GM18499 (cell line): ENCODE data around the gene NAT16.

Experiments used
- ATAC-seq: cut with Tn5 transposase; IDR thresholded peaks from one replicate; pipeline ENCODE4 v1.9.1; 2021; ENCODE audit warnings: moderate number of reproducible peaks; ENCODE audit not compliant: insufficient read depth, unreplicated experiment

The NAT16 gene

GRCh38 chr7:101172854-101173751 is 7.0 kb downstream of the NAT16 start:
- ATAC-seq = no peak

- ATAC-seq = no peak
Measured at GRCh38 chr7:101172005-101172853, 7.9 kb downstream of the NAT16 start.

- ATAC-seq = no peak
Measured at GRCh38 chr7:101171442-101171837, 8.7 kb downstream of the NAT16 start.

GRCh38 chr7:101170617-101171441 is 9.3 kb downstream of the NAT16 start:
- ATAC-seq = no peak

GRCh38 chr7:101169838-101170551 is 10.1 kb downstream of the NAT16 start:
- no peak for ATAC-seq

- no peak for ATAC-seq
Measured at GRCh38 chr7:101169110-101169837, 10.8 kb downstream of the NAT16 start.

- ATAC-seq = no peak
Measured at GRCh38 chr7:101168412-101169049, 11.6 kb downstream of the NAT16 start.

- ATAC-seq = no peak
Measured at GRCh38 chr7:101167645-101168411, 12.3 kb downstream of the NAT16 start.

GRCh38 chr7:101166909-101167644 is 13.0 kb downstream of the NAT16 start:
- no peak for ATAC-seq

- no peak for ATAC-seq
Measured at GRCh38 chr7:101166648-101166908, 13.5 kb downstream of the NAT16 start.

- no peak for ATAC-seq
Measured at GRCh38 chr7:101165958-101166647, 14.0 kb downstream of the NAT16 start.

GRCh38 chr7:101165075-101165957 is 14.8 kb downstream of the NAT16 start, which contains the start of gene VGF:
VGF (minus strand) TSS chr7:101165569; CDS start chr7:101164843, 726 bp downstream.
- no peak for ATAC-seq

GRCh38 chr7:101164071-101164840 is 15.8 kb downstream of the NAT16 start:
- no peak for ATAC-seq

GRCh38 chr7:101163279-101164070 is 16.6 kb downstream of the NAT16 start:
- ATAC-seq = no peak
